B cell (primary cell): ENCODE data around the gene PDE4B. TPM values are rescaled to one million over a fixed set of nuclear protein-coding genes. Genes with fewer than 3 reads are reported as not detected.

Source experiments
- ATAC-seq: fragments of 200-7000 bp; cut with Tn5 transposase; one replicate; pipeline ENCODE4 v1.10.0; 2021; ENCODE audit warnings: low read depth, mild to moderate bottlenecking, moderate number of reproducible peaks, moderate library complexity
- CTCF ChIA-PET: fragments of 350-600 bp; sonication (Branson Sonifier 250); formaldehyde crosslinking; loops from one replicate; lab custom pipeline; 2021; ENCODE audit warnings: antibody characterized with exemption, inconsistent platforms; lab: Charles Lee
- POLR2A ChIA-PET: fragments of 350-600 bp; sonication (Branson Sonifier 250); formaldehyde crosslinking; loops from one replicate; lab custom pipeline; 2021; ENCODE audit warnings: antibody characterized with exemption; lab: Charles Lee
- DNase-seq: peaks from one replicate; pipeline ENCODE4 v3.0.0; 2013
- H2AFZ ChIP-seq: 2 replicates; pipeline ENCODE4 v1.6.1; 2012; ENCODE audit warnings: mild to moderate bottlenecking, low read depth, low read length; ENCODE audit not compliant: insufficient read depth, poor library complexity, severe bottlenecking
- H3K27ac ChIP-seq, 2 donors: 1 replicate in 1 of 2; 2 replicates in 1 of 2; pipeline ENCODE4 v1.5.1; 2012 to 2013; ENCODE audit warnings: low read length in 2 of 2, mild to moderate bottlenecking in 2 of 2, moderate library complexity in 1 of 2
- H3K27me3 ChIP-seq, 4 experiments: fragments of 200-600 bp in 1 of 4; sonication (generic) in 1 of 4; replicated peaks in 1 of 4; 1 replicate in 2 of 4; 2 replicates in 2 of 4; pipeline versions ENCODE4 v1.6.1 to v1.7.0; 2013 to 2016; ENCODE audit warnings: low read length in 3 of 4, mild to moderate bottlenecking in 2 of 4, mixed read lengths in 1 of 4, moderate library complexity in 1 of 4; ENCODE audit not compliant: insufficient read depth in 4 of 4, control insufficient read depth in 3 of 4; ENCODE audit errors: control extremely low read depth in 1 of 4
- H3K36me3 ChIP-seq, 2 experiments: replicated peaks in 1 of 2; 1 replicate in 1 of 2; 2 replicates in 1 of 2; pipeline versions ENCODE4 v1.6.1 to v1.7.1; 2013; ENCODE audit warnings: low read length in 1 of 2; ENCODE audit not compliant: insufficient read depth in 2 of 2, control insufficient read depth in 1 of 2; ENCODE audit errors: control extremely low read depth in 1 of 2, extremely low read depth in 1 of 2
- H3K4me1 ChIP-seq, 2 donors: fragments of 200-600 bp in 1 of 2; sonication (generic) in 1 of 2; 1 replicate in 1 of 2; 2 replicates in 1 of 2; pipeline versions ENCODE4 v1.5.1 to v1.6.1; 2013 to 2017; ENCODE audit warnings: low read length in 2 of 2; ENCODE audit not compliant: control insufficient read depth in 2 of 2, insufficient read depth in 2 of 2
- H3K4me2 ChIP-seq: replicated peaks from 2 replicates; pipeline ENCODE3; 2012; ENCODE audit warnings: mild to moderate bottlenecking, low read depth, low read length; ENCODE audit not compliant: poor library complexity, severe bottlenecking
- H3K4me3 ChIP-seq, 5 experiments: fragments of 200-600 bp in 1 of 5; sonication (generic) in 1 of 5; 1 replicate in 3 of 5; 2 replicates in 2 of 5; pipeline versions ENCODE4 v1.5.1 to v1.7.0; 2011 to 2016; ENCODE audit warnings: low read length in 4 of 5, mild to moderate bottlenecking in 4 of 5, low read depth in 2 of 5, control low read depth in 1 of 5, moderate library complexity in 1 of 5; ENCODE audit not compliant: insufficient read depth in 1 of 5; ENCODE audit errors: control extremely low read depth in 1 of 5, extremely low read depth in 1 of 5
- H3K79me2 ChIP-seq: fragments of 200-600 bp; sonication (generic); one replicate; pipeline ENCODE4 v1.6.0; 2016; ENCODE audit warnings: low read length; ENCODE audit not compliant: control insufficient read depth, insufficient read depth
- H3K9ac ChIP-seq: fragments of 200-600 bp; sonication (generic); 2 replicates; pipeline ENCODE4 v1.6.1; 2017; ENCODE audit warnings: mild to moderate bottlenecking, low read length, moderate library complexity
- H3K9me3 ChIP-seq, 3 donors: one replicate each; pipeline versions ENCODE4 v1.6.1 to v1.7.1; 2013; ENCODE audit warnings: low read length in 2 of 3; ENCODE audit not compliant: control insufficient read depth in 2 of 3, insufficient read depth in 1 of 3; ENCODE audit errors: control extremely low read depth in 1 of 3
- H4K20me1 ChIP-seq: 2 replicates; pipeline ENCODE4 v1.6.0; 2012; ENCODE audit warnings: mild to moderate bottlenecking, low read length; ENCODE audit not compliant: insufficient read depth, control insufficient read depth, poor library complexity, severe bottlenecking
- H3K27ac Mint-ChIP-seq: one replicate; pipeline ENCODE4 v1.8.0; 2021; ENCODE audit warnings: mixed read lengths
- H3K27me3 Mint-ChIP-seq: one replicate; pipeline ENCODE4 v1.8.0; 2021; ENCODE audit warnings: mixed read lengths
- H3K4me1 Mint-ChIP-seq: one replicate; pipeline ENCODE4 v1.8.0; 2021; ENCODE audit warnings: mixed read lengths
- H3K4me3 Mint-ChIP-seq: one replicate; pipeline ENCODE4 v1.8.0; 2021; ENCODE audit warnings: mixed read lengths
- H3K9me3 Mint-ChIP-seq: one replicate; pipeline ENCODE4 v1.8.0; 2022; ENCODE audit warnings: mixed read lengths; ENCODE audit not compliant: insufficient read depth
- CTCF ChIP-seq: fragments of 200-600 bp; IDR thresholded peaks from one replicate; pipeline ENCODE4 v1.8.0; 2022; ENCODE audit warnings: antibody characterized with exemption, mild to moderate bottlenecking
- EZH2 ChIP-seq: IDR thresholded peaks from 2 replicates; pipeline ENCODE4 v1.6.1; 2012; ENCODE audit warnings: borderline replicate concordance, low read depth, mild to moderate bottlenecking, moderate library complexity, low read length; ENCODE audit not compliant: insufficient read depth, poor library complexity, severe bottlenecking
- WGBS: methylation state at CpG from one replicate; pipeline ENCODE4 v1.1.5; 2013; ENCODE audit warnings: missing lambda C conversion rate; ENCODE audit not compliant: insufficient coverage; 5-methylcytosine and 5-hydroxymethylcytosine counted together
- intact Hi-C: fragments of 100-400 bp; cut with micrococcal nuclease; formaldehyde crosslinking; loops from one replicate; pipeline ENCODE4 v1.10.0; 2022
- polyA plus RNA-seq: library from polyadenylated mRNA; depleted of rRNA; stranded (reverse); fragments of >200 nt; gene quantifications from 2 replicates; pipeline ENCODE4 v1.2.3, GENCODE V29; 2012
- total RNA-seq, 2 donors: library from RNA; stranded (reverse); fragments of 120-200 nt in 1 of 2; gene quantifications; 1 replicate in 1 of 2; 2 replicates in 1 of 2; pipeline versions ENCODE4 v1.2.3 to v1.2.4, GENCODE V29; 2013 to 2022

PDE4B gene
- total and polyA plus RNA-seq, 2 donors (not counting 1 experiment from before 2014, with no cell fraction given): 63.7 to 242 TPM

GRCh38 chr1:66248257-66248656 is 455.6 kb downstream of the PDE4B start:
- TF ChIP-seq CTCF (no peak), EZH2 (no peak)
- Mint-ChIP-seq H3K9me3 (no peaks in the 10 kb centered on the region), H3K4me3 (no peak overlapping the region), H3K27ac (no peak overlapping the region), H3K4me1 (peaks cover 9% of the 10 kb centered on the region), H3K27me3 (peaks cover 11% of the 10 kb centered on the region)
- Histone ChIP-seq H3K27ac (no peak overlapping the region), H3K4me1 (no peaks in the 10 kb centered on the region), H3K4me2 (no peak overlapping the region), H3K36me3 (no peaks in the 10 kb centered on the region), H2AFZ (no peak overlapping the region), H3K4me3 (no peak overlapping the region), H4K20me1 (no peaks in the 10 kb centered on the region), H3K9ac (no peak overlapping the region), H3K27me3 (no peaks in the 10 kb centered on the region), H3K9me3 (no peaks in the 10 kb centered on the region), H3K79me2 (no peaks in the 10 kb centered on the region)
- POLR2A ChIA-PET: no interaction called here
- no peak for ATAC-seq
- CTCF ChIA-PET: interaction anchor here (1.4 to 23.9 kb wide), 5 partner anchors 32 to 290 kb away, joined by 3 to 572 read pairs (median 12); no protein-coding TSS in a partner anchor
- no CpG with 5 or more reads among the region's 1 CpG for WGBS
- no peak for DNase-seq
- intact Hi-C loops: loop anchor here (10.0 kb wide), 2 partner anchors 823 to 1573 kb away; partner anchors contain the start of genes LEPR and LEPROT

DNA sequence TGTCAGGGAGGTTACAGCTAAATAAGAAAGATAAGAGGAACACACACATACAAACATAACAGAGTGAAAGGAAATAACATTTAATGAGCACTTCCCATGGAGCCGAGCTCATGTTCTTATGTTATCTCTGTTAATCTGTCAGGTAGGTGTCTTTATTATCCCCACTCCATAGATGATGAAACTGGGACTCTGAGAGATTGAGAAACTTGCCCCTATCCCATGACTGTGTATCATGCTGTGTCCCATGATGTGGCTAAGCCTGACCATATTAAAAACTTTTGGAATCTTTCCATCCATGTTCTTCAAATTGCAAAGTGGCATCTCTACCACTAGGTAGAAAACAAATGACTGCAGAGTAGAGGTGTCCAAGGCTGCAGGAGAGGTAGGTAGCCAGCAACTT is 456.1 kb downstream of the PDE4B start:
- Histone ChIP-seq H3K36me3 (no peaks in the 10 kb centered on the region), H3K27ac (no peak overlapping the region), H4K20me1 (no peaks in the 10 kb centered on the region), H3K9me3 (no peaks in the 10 kb centered on the region), H3K9ac (no peak overlapping the region), H3K79me2 (no peaks in the 10 kb centered on the region), H3K4me2 (no peak overlapping the region), H3K4me1 (peaks cover 0 to 2% of the 10 kb centered on the region in 2 donors), H2AFZ (no peak overlapping the region), H3K27me3 (no peaks in the 10 kb centered on the region), H3K4me3 (no peak overlapping the region)
- ATAC-seq: no peak
- H3K9me3 Mint-ChIP-seq: no peaks in the 10 kb centered on the region
- TF ChIP-seq EZH2: no peak
- TF ChIP-seq CTCF: no peak
- no CpG with 5 or more reads among the region's 1 CpG for WGBS
- POLR2A ChIA-PET: no interaction called here
- DNase-seq: no peak
- CTCF ChIA-PET: interaction anchor here (1.4 to 23.9 kb wide), 6 partner anchors 6 to 291 kb away, joined by 3 to 572 read pairs (median 60); no protein-coding TSS in a partner anchor
- H3K4me1 Mint-ChIP-seq: peaks cover 12% of the 10 kb centered on the region
- peaks cover 11% of the 10 kb centered on the region for H3K27me3 Mint-ChIP-seq
- H3K4me3 Mint-ChIP-seq: no peak overlapping the region
- intact Hi-C loops: loop anchor here (10.0 kb wide), 2 partner anchors 824 to 1574 kb away; partner anchors contain the start of genes LEPR and LEPROT
- H3K27ac Mint-ChIP-seq: no peak overlapping the region
